Activated naive CD4-positive, alpha-beta T cell (primary cell): ENCODE results near the gene TNFRSF8.
"Not testable (repeated sequence)": the region's sequence is repeated elsewhere in the genome, so short reads cannot be mapped to it uniquely, and the experiment has no call there.

ENCODE experiments used
- DNase-seq, 4 experiments: peaks; one replicate each; lab custom pipeline; 2025; lab: John Stamatoyannopoulos, UW

Gene TNFRSF8

DNA sequence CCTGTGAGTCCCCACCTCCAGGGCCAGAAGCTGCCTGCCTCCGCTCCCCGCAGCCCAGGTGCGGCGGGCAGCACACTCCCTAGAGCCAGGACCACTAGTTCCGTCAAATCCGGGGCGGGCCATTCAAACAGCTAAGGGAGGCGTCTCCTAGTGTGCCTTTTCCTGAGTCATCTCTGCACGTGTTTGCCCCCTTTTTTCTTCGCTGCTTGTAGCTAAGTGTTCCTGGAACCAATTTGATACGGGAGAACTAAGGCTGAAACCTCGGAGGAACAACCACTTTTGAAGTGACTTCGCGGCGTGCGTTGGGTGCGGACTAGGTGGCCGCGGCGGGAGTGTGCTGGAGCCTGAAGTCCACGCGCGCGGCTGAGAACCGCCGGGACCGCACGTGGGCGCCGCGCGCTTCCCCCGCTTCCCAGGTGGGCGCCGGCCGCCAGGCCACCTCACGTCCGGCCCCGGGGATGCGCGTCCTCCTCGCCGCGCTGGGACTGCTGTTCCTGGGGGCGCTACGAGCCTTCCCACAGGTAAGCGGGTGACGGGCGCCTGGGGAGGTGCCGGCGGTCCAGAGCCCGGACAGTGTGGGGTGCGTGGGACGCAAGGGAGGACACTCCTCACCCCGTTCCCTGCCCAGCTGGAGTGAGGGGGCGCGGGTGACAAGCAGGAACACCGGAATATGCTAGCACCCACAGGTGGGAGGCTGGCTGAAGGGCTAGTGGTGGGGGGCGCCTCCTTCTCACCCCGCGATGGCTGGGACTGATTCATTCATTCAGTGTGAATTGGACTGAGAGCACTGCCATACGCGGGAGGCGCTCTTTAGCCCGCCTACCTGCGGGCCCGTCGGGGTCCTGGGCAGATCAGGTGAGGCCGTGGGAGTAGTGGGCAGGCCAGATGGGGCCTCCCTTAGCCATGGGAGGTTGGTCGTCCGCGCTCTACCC lies at the start of gene TNFRSF8:
TSS of gene TNFRSF8 (plus strand) at position 163 of the 932 bp plus-strand sequence. CDS start at position 459, 296 bp downstream.
- DNase-seq, result peak in 1 of 4 experiments; percentile 10

DNA sequence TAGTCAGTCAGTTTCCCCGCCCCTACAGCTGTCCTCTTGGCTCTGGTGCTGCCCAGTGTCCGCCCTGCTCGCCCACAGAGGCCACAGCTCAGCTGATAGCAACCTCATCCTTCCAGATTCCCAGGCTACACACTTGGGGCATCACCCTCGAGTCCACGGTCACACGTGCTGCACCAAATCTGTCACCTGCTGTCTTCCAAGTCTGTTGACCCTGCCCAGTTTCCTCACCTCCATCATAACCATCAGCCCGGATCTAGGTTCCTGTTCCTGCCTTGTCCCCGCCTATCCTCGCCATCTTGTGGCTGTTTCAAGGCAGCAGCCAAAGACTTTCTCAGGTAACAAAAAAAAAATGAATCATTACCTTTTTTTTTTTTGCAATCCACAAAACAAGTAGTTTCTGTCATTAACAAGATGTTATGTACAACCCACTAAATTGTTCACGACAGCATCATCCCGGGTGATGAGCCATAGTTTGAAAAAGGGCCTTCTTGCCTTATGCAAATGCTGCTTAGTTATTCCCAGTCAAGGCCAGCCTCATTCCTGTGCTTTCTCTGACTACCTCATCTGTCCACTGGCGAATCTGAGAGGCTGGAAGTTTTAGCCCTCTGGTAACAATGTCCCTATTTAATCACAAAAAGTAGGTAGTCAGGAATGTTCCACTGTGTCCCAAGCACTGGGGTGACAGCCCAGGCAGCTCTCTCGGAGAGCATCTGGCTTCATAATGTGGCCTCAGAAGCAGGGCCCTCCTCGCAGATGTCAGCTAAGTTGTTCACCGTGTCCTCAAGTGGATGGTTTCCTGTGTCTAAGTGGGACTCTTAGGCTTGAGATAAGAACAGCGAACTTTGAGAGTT lies 48.7 kb upstream of the TNFRSF8 start:
- DNase-seq, result no peak

DNA sequence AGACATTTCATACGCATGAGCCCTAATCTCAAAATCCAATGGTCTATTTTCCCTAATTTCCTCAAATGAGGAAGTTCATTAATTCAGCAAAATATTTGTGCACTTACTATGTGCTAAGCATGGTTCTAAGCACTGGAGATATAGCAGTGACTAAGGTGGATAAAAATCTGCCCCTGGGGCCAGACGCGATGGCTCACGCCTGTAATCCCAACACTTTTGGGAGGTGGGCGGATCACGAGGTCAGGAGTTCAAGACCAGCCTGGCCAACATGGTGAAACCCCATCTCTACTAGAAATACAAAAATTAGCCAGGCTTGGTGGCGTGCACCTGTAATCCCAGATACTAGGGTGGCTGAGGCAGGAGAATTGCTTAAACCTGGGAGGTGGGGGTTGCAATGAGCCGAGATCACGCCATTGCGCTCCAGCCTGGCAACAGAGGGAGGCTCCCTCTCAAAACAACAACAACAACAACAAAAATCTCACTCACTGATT lies 48.1 kb upstream of the TNFRSF8 start:
- no peak for DNase-seq

DNA sequence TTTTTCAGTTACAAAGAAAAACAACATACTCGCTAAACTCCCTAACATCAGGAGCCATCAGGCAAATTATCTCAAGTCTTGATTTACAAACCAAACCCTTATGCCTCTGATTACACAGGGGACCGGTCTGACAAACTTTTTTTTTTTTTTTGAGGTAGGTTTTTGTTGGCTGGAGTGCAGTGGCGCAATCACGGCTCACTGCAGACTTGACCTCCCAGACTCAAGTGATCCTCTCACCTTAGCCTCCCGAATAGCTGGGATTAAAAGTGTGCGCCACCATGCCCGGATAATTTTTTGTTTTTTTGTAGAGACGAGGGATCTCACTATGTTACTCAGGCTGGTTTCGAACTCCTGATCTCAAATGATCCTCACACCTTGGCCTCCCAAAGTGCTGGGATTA lies 47.6 kb upstream of the TNFRSF8 start:
- no peak for DNase-seq

DNA sequence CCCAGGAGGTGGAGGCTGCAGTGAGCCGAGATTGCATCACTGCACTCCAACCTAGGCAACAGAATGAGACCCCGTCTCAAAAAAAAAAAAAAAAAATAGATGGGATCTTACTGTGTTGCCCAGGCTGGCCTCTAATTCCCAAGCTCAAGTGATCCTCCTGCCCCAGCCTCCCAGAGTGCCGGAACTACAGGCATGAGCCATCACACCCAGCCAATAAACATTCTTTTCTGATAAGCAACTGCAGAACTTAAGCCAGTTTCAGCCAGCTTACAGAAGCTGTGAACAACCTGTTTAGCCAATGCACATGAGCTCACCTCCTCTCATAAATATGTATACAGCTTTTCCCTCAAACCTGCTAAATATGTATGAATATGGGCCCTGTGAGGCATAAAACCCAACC lies 46.9 kb upstream of the TNFRSF8 start:
- no peak for DNase-seq

DNA sequence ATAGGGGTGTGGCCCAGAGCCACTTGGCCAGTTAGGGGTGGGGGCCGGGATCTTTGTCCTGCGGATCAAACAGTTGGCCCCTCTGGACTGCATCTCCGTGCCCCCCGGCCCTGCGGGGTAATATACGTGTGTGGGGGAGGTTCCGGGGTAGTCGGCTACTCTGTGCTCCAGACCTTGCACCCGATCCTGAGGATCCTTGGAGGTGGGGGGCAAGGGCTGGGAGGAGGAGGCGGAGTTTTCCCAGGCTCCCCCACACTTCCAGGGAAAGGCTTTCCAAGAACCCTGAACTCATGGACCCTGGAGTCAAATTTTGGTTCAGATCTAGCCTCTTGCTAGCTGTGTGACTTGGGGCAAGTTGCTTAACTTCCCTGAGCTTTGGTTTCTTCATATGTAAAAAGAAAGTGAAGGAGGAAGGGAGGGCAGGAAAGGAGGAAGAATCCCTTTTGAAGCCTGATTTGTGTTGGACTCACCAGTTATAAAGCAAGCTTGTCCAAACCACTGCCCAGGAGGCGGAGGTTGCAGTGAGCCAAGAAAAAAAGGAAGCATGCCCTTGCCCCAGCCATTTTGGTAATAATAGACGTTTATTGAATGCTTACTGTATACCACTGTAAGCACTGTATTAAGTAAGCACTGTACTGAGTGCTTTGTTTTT lies 43.1 kb upstream of the TNFRSF8 start:
- DNase-seq, result no peak

DNA sequence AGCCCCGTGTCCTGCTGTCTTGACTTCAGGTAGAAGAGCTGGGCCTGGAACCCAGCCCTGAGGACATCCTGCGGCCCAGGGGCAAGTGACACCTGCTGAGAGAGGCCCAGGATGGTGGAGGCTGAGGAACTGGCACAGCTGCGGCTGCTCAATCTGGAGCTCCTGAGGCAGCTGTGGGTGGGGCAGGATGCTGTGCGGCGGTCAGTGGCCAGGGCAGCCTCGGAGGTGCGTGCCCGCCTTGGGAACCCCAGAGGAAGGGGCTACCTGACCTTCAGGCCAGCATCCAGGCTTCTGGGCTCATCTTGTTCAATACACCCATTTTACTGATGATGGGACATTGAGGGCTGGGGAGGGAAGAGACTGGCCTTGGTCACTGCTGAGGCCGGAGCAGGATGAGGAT lies 41.5 kb upstream of the TNFRSF8 start:
- no peak for DNase-seq

DNA sequence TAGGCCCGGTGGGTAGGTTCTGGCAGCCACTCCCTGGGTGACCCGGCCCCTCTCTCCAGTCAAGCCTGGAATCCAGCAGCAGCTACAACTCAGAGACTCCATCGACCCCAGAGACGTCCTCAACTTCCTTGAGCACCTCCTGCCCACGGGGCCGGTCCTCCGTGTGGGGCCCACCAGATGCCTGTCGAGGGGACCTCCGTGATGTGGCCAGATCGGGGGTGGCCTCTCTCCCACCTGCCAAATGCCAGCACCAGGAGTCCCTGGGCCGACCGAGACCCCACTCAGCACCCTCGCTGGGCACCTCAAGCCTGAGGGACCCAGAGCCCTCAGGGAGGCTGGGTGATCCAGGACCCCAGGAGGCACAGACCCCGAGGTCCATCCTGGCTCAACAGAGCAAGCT lies 41.1 kb upstream of the TNFRSF8 start:
- no peak for DNase-seq

DNA sequence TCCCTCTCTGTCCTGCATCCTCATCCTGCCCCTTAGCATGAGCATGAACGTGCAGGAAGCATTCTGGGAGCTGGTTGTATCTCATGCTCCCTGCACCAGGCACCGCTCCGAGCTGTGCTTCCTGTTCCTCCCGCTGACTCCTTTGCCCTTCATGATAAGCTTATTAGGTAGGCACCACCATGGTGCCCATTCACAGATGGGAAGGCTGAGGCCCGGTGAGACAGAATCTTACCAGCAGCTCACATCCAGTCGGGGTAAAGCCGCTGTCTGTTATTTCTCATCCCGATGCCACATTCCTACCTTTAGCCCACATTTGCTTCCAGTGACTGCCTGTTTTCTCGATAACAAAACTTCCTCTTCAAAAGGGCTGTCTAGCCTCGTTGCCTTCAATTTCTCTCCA lies 36.5 kb upstream of the TNFRSF8 start:
- DNase-seq, result no peak

DNA sequence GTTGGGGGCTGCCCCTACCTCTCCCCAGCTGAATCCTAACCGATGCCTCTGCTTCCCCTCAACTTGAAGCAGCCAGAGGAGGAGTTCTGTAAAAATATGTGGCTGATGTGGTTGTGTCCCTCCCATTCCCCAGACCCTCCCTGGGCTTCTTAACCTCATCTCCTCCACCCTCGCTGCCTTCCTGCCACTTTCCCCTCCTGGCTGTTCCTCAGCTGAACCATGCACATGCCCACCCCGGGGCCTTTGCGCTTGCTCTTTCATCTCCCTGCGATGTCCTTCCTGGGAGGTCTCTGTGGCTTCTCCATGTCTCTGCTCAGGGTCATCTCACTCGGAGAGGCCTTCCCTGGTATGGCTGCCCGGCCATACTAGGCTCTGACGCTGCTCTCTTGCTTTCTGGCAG lies 34.9 kb upstream of the TNFRSF8 start:
- no peak for DNase-seq

DNA sequence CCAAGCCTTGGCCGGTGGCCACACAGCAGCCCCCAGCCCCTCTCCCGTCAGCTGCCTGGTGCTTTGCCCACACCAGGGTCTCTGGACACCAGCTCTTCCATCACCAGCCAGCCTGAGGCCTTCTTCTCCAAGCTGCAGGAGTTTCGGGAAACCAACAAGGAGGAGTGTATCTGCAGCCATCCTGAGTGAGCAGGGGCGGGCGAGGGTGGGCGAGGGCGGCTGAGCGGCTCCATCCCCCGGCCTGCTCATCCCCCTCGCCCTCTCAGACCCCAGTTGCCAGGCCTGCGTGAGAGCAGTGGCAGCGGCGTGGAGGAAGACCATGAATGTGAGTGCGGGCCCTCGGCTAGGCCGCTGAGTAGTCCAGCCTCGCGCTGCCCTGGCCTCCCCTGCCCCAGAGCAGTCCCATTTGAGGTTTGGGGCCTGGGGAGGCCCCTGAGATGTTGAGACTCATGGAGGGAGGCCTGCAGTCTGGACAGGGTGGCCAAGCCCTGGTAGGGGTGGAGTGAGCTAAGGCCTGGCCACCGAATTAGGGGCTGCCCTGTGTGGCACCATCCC lies 34.1 kb upstream of the TNFRSF8 start:
- no peak for DNase-seq

DNA sequence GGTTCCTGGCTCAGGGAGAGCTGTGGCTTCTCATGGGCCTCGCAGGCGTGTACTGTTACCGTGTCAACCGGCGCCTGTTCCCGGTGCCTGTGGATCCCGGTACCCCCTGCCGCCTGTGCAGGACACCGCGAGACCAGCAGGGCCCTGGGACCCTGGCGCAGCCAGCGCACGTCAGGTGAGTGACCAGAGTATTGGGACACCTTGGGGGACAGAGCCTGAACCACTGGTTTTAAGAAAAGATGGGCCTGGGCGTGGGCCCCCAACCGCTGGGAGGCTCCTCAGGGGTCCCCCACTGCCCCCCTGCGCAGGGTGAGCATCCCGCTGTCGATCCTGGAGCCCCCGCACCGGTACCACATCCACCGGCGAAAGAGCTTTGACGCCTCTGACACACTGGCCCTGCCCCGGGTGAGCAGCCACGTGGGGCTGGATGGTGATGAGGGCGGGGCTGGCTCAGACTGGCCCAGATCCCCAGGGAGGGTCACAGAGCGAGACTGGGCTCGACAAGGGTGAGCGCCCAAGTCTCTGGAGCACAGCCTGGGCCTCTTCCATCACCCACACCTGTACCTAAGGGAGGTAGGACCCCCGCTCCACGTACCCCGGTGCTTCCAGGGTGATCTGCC lies 33.3 kb upstream of the TNFRSF8 start:
- no peak for DNase-seq

DNA sequence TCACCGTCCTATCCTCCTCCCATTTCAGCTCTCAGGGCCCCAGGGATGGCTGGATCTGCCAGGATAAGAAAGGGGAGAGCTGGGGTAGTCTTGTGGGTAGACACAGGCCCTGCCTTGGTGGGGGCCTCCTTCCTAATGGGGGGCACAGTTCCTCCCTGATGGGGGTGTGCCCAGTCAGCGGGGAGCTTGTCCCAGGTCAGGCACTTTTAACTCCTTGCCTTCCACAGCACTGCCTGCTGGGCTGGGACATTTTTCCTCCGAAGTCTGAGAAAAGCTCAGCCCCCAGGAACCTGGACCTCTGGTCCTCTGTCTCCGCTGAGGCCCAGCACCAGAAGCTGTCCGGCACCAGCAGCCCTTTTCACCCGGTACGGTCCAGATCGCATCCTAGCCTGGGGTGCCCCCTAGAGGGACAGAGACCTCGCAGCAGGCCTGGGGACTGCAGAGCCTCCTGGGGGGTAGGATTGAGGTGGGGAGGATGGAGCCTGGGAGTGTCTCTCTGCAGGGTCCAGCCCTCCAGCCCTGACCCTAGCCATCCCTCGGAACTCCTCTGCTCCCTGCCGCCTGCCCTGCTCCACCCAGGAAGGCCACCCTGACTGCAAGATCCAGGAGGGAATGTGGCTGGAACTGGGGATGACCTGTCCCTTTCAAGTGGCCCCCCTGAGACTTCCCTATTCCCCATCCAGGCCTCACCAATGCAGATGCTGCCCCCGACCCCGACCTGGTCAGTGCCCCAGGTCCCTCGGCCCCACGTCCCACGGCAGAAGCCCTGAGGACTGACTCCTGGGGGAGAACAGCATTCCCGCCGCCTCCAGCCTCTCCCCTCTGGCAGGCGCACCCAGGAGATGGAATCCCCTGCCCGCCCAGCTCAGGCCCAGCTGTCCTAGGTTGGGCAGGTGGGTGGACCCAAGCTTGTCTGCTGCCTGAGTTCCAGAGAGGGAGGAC lies 31.8 kb upstream of the TNFRSF8 start:
- peak in 1 of 4 experiments; percentile 18 for DNase-seq

DNA sequence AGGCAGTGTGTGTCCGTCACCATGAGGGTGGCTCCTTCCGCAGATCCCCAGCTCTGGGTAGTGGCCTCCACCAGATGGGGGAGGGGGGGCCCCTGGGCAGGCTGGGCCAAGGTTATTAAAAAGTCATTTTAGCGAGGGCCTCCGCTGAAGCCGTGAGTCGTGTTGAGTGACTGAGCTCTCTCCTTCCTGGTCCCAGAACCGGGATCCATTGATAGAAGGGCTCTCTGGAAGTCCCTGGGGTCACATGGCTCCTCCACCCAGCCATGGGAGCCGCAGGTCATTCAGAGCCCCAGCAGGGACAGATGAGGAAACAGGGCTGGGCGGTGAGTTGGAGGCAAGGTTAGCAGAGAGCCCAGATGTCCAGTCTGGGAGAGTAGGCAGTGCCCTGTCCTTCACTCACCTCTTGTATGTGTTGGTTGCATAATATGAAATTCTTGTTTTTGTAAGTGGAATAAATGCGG lies 30.9 kb upstream of the TNFRSF8 start:
- no peak for DNase-seq

DNA sequence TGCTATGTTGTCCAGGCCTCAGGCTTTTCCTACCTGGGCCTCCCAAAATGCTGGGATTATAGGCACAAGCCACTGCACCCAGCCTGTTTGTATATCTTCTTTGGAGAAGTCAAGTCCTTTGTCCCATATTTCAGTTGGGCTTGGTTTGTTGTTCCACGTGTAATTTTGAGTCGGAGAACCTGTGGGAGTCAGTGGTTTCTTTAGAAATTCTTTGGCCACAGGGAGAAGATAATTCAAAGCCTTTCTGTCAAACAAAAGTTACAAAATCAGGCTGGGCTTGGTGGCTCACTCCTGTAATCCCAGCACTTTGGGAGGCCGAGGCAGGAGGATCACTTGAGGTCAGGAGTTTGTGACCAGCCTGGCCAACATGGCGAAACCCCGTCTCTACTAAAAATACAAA lies 29.7 kb upstream of the TNFRSF8 start:
- not testable (repeated sequence) for DNase-seq

DNA sequence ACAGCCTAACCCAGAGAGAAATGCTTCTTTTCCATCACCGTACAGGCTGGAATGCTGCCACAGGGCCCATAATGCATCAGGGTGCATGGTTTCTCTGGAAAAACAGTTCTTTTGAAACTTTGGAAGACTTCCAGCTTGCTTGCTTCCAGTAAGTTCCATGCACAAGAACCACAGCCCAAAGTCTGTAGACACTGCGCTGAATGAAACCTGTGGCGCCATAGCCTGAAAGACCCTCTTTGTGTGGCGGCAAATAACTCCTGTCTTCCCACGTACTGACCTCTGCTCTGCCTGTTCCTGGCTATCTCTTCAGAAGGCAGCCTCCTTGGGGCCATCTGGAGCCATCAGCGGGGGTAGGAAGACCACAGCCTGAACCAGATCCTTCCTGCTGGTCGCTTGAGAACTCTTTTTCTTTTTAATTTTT lies 28.7 kb upstream of the TNFRSF8 start:
- no peak for DNase-seq

DNA sequence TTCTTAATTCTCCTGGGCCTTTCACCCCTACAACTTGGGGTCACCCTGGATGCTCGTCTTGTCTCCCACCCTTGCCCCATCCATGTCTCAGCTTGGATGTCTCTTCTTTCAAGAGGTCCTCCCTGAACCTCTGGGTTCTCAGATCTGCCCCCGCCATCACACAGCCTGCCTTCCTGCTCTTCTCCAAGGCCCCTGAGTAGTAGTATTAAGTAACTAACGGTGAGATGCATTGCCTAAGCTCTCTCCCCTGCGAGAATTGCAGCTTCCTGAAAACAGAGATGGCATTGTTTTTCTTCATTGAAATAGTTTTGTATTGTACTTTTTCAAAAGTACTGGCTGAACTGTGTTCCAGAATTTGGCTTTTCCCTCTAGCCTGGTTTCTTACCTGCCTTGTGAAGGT lies 27.8 kb upstream of the TNFRSF8 start:
- DNase-seq, result no peak

DNA sequence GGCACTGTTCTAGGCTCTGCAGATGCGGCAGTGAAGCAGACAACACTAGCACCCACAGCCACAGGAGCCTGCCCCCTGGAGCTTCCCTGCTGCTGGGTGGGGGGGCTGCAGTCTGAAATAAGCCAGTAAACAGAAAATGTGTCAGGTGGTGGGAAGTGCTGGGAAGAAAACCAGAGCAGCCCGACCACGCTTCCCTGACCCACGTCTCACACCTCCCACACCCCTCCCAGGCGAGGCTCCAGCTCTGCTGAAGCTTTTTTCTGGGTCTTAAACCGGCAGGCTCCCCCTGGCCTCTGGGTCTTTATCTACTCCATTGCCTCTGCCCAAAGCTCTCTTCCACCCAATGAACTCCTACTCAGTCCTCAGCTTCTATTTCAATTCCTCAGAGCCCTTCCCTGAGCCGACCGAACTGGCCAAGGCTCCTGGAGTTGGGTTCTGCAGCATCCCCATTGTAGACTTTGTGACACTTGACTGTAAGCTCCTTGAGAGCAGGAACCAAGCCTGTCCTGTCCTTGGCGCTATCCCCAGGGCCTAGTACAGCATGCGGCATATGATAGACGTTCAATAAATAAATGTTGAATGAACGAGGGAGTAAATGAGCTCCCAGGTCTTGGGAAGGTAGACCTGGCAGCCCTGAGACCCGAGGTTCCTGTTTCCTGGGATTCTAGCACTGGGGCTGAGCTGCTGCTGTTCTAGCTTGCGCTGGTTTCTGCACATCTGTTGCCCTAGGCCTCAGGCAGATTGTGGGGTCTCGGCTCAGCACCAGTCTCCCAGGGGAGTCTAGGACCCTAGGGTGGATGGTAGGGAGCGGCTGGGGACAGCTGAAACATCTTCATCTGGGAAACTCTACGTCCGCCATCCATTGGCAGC lies 25.4 kb upstream of the TNFRSF8 start:
- no peak for DNase-seq
